GM10266 (cell line): Measurements from ENCODE around the gene PDRG1.

ENCODE experiments used
- DNase-seq: peaks from one replicate; pipeline ENCODE4 v3.0.0; 2012; ENCODE audit errors: extremely low spot score
- CTCF ChIP-seq: IDR thresholded peaks from 2 replicates; pipeline ENCODE4 v1.5.1; 2012; ENCODE audit warnings: mild to moderate bottlenecking, low read depth; ENCODE audit not compliant: control insufficient read depth, insufficient read depth; ENCODE audit errors: missing control alignments

Gene PDRG1

GRCh38 chr20:31906001-31906400 is 45.8 kb downstream of the PDRG1 start:
- DNase-seq, result no peak
- TF ChIP-seq CTCF, result no peak

GRCh38 chr20:31903627-31904386 is 48.0 kb downstream of the PDRG1 start:
- no peak for DNase-seq
- TF ChIP-seq CTCF, result no peak

- no peak for TF ChIP-seq CTCF
- DNase-seq, result no peak
These were observed 50.2 kb downstream of the PDRG1 start for GRCh38 chr20:31901615-31902014.

- TF ChIP-seq CTCF, result no peak
- no peak for DNase-seq
These were observed 54.3 kb downstream of the PDRG1 start for GRCh38 chr20:31897541-31897940.

- no peak for DNase-seq
- TF ChIP-seq CTCF, result no peak
These were observed 55.8 kb downstream of the PDRG1 start for GRCh38 chr20:31896049-31896448.

- TF ChIP-seq CTCF, result no peak
- DNase-seq, result peak; percentile 83
These were observed 56.7 kb downstream of the PDRG1 start for GRCh38 chr20:31894980-31895675.
